Lung (tissue), 12 donors: ENCODE results near the gene NCOA6. TPM values are rescaled to one million over a fixed set of nuclear protein-coding genes. Genes with fewer than 3 reads are reported as not detected.

Experiments used
- ATAC-seq: fragments of 200-7000 bp; cut with Tn5 transposase; one replicate; pipeline ENCODE4 v1.9.1; 2020; ENCODE audit warnings: moderate number of reproducible peaks; ENCODE audit not compliant: insufficient read depth, low FRiP score
- DNase-seq, 3 donors: peaks; one replicate each; pipeline ENCODE4 v3.0.0-alpha.2; 2013 to 2017
- H3K27ac ChIP-seq, 2 donors: one replicate each; pipeline ENCODE4 v1.5.1; 2013; ENCODE audit warnings: mild to moderate bottlenecking in 2 of 2, moderate library complexity in 2 of 2, control low read depth in 1 of 2, inconsistent platforms in 1 of 2, low read depth in 1 of 2, low read length in 1 of 2
- H3K27me3 ChIP-seq, 3 donors: one replicate each; pipeline ENCODE4 v1.5.1; 2013; ENCODE audit warnings: low read length in 2 of 3; ENCODE audit not compliant: control insufficient read depth in 3 of 3, insufficient read depth in 3 of 3
- H3K36me3 ChIP-seq, 4 donors: one replicate each; pipeline ENCODE4 v1.5.1; 2013; ENCODE audit warnings: low read length in 4 of 4, mild to moderate bottlenecking in 1 of 4, moderate library complexity in 1 of 4; ENCODE audit not compliant: control insufficient read depth in 4 of 4, insufficient read depth in 4 of 4
- H3K4me1 ChIP-seq, 5 donors: one replicate each; pipeline ENCODE4 v1.5.1; 2013; ENCODE audit warnings: low read length in 5 of 5, mild to moderate bottlenecking in 2 of 5, moderate library complexity in 1 of 5; ENCODE audit not compliant: control insufficient read depth in 5 of 5, insufficient read depth in 5 of 5
- H3K4me3 ChIP-seq: one replicate; pipeline ENCODE4 v1.5.1; 2013; ENCODE audit warnings: mild to moderate bottlenecking, control low read depth, moderate library complexity
- H3K9ac ChIP-seq, 2 donors: one replicate each; pipeline ENCODE4 v1.5.1; 2013; ENCODE audit warnings: low read length in 2 of 2, control low read depth in 1 of 2; ENCODE audit not compliant: insufficient read depth in 1 of 2
- H3K9me3 ChIP-seq, 4 donors: one replicate each; pipeline ENCODE4 v1.5.1; 2013; ENCODE audit warnings: low read length in 3 of 4, mild to moderate bottlenecking in 1 of 4, moderate library complexity in 1 of 4; ENCODE audit not compliant: control insufficient read depth in 4 of 4, insufficient read depth in 3 of 4
- whole genome bisulfite sequencing, 2 donors: extraction: QIAGEN DNeasy Blood & Tissue Kit; methylation state at CpG; one replicate each; pipeline ENCODE4 v1.1.7; 2013; 5-methylcytosine and 5-hydroxymethylcytosine counted together
- polyA plus RNA-seq, 2 donors: library from polyadenylated mRNA; stranded (reverse); fragments of 200-250 nt; gene quantifications; one replicate each; pipeline ENCODE4 v1.2.1, GENCODE V29; 2013
- total RNA-seq, 2 donors: library from RNA; depleted of rRNA in 1 of 2; stranded (reverse); fragments of >200 nt in 1 of 2; gene quantifications; one replicate each; pipeline ENCODE4 v1.2.1, GENCODE V29; 2014 to 2021
- TF ChIP-seq, protein P1 (sequence below): IDR thresholded peaks from 2 replicates; pipeline ENCODE4 v1.5.1; 2012; ENCODE audit warnings: mild to moderate bottlenecking; ENCODE audit errors: control extremely low read depth, extremely low read depth
- donor health status: control.
- donor health status: control.
- donor health status: Bipolar disorder and iron deficiency.
- donor health status: healthy.
- donor health status: DM: yes; HTN: yes; CAD: no.

Gene NCOA6
- total and polyA plus RNA-seq, 4 donors, result 13.2 to 27.5 (median 21.8) TPM

DNA sequence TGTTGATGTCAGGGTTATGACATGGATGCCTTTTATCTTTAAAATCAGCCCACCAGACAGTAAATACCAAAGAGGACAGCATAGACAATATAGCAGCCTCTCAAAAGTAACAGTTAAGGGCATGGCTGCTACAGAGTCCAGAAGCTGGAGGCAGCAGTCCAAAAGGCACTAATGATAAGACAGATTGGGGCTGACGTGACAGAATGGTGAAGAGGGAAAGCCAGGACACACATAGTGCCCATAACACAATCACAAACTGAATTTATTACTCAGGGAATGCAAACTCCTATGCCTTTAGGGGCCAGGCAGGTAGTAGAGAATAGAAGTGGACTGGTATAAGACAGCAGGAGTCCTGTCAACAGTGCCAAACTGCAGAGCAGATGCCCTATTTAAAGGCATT, 80.6 kb downstream of the NCOA6 start:
- DNase-seq (no peak), ATAC-seq (no peak)
- Histone ChIP-seq H3K9ac (no peak overlapping the region), H3K27me3 (no peaks in the 10 kb centered on the region), H3K9me3 (peaks cover 0 to 2% (median 0%) of the 10 kb centered on the region in 4 donors), H3K36me3 (peaks cover 35 to 42% (median 38%) of the 10 kb centered on the region in 4 donors), H3K4me1 (no peaks in the 10 kb centered on the region), H3K27ac (peak overlapping the region in 1 of 2 donors; percentile 22), H3K4me3 (no peak overlapping the region)
- TF ChIP-seq, protein P1, sequence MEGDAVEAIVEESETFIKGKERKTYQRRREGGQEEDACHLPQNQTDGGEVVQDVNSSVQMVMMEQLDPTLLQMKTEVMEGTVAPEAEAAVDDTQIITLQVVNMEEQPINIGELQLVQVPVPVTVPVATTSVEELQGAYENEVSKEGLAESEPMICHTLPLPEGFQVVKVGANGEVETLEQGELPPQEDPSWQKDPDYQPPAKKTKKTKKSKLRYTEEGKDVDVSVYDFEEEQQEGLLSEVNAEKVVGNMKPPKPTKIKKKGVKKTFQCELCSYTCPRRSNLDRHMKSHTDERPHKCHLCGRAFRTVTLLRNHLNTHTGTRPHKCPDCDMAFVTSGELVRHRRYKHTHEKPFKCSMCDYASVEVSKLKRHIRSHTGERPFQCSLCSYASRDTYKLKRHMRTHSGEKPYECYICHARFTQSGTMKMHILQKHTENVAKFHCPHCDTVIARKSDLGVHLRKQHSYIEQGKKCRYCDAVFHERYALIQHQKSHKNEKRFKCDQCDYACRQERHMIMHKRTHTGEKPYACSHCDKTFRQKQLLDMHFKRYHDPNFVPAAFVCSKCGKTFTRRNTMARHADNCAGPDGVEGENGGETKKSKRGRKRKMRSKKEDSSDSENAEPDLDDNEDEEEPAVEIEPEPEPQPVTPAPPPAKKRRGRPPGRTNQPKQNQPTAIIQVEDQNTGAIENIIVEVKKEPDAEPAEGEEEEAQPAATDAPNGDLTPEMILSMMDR, result no peak
- 86 to 94% methylated on average over 1 of the region's 1 CpG for WGBS, 2 donors

GRCh38 chr20:34744340-34744739, 81.1 kb downstream of the NCOA6 start:
- ATAC-seq (no peak), DNase-seq (no peak)
- Histone ChIP-seq H3K9me3 (peaks cover 0 to 2% (median 0%) of the 10 kb centered on the region in 4 donors), H3K9ac (no peak overlapping the region), H3K4me3 (no peak overlapping the region), H3K4me1 (no peaks in the 10 kb centered on the region), H3K36me3 (peaks cover 30 to 37% (median 33%) of the 10 kb centered on the region in 4 donors), H3K27ac (no peak overlapping the region), H3K27me3 (no peaks in the 10 kb centered on the region)
- 90 to 94% methylated on average over 3 of the region's 3 CpGs for WGBS, 2 donors
- TF ChIP-seq, protein P1, result no peak

DNA sequence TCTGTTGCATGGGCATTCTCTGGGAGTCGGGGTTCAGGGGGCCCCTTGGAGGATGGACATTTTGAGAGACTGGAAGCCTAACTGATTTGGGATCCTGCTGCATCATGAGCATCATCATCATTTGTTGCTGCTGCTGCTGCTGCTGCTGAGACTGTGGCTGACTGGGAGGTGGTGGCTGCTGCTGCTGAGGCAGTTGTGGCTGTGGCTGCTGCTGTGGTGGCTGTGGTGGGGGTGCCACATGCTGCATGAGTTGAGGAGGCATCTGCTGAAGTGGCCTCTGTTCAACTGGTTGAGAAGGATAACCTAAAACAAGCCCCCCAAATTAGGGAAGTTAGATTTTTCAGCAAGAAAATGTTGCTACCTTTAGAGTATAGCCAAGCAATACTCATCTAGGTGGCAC, 82.4 kb downstream of the NCOA6 start:
- H3K27me3 ChIP-seq, result no peaks in the 10 kb centered on the region
- H3K4me3 ChIP-seq, result no peak overlapping the region
- H3K27ac ChIP-seq, result no peak overlapping the region
- peaks cover 28 to 39% (median 35%) of the 10 kb centered on the region in 4 donors for H3K36me3 ChIP-seq
- no peaks in the 10 kb centered on the region for H3K4me1 ChIP-seq
- ATAC-seq, result no peak
- peaks cover 0 to 2% (median 0%) of the 10 kb centered on the region in 4 donors for H3K9me3 ChIP-seq
- 87 to 100% methylated on average over 1 of the region's 1 CpG for WGBS, 2 donors
- TF ChIP-seq, protein P1, result no peak
- no peak for DNase-seq
- no peak overlapping the region for H3K9ac ChIP-seq
